GM19193 (cell line): ENCODE measurements around the gene LINC00237.
A peak's percentile ranks its signal among the peaks of the same experiment; 100 is the strongest.

Experiments used
- POLR2A ChIP-seq: IDR thresholded peaks from 4 replicates; pipeline ENCODE4 v1.6.1; 2011; ENCODE audit not compliant: insufficient read depth, insufficient read length; ENCODE audit errors: extremely low read depth

The LINC00237 gene

DNA sequence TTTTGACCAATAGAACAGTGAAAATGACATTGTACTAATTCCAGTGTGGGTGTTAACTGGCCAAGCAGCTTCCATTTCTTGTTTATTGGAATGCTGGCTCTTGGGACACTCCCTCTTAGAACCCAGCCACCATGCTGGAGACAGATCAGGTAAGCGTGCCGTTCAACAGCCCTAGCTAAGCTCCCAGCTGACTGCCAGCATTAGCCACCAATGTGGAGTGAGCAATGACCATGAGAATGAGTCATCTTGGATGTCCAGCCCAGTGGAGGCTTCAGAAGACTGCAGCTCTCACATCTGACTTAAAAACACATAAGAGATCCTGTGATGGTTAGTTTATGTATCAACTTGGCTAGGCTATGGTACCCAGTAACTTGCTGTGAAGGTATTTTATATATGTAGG lies 3.0 kb upstream of the LINC00237 start:
- TF ChIP-seq POLR2A: no peak

DNA sequence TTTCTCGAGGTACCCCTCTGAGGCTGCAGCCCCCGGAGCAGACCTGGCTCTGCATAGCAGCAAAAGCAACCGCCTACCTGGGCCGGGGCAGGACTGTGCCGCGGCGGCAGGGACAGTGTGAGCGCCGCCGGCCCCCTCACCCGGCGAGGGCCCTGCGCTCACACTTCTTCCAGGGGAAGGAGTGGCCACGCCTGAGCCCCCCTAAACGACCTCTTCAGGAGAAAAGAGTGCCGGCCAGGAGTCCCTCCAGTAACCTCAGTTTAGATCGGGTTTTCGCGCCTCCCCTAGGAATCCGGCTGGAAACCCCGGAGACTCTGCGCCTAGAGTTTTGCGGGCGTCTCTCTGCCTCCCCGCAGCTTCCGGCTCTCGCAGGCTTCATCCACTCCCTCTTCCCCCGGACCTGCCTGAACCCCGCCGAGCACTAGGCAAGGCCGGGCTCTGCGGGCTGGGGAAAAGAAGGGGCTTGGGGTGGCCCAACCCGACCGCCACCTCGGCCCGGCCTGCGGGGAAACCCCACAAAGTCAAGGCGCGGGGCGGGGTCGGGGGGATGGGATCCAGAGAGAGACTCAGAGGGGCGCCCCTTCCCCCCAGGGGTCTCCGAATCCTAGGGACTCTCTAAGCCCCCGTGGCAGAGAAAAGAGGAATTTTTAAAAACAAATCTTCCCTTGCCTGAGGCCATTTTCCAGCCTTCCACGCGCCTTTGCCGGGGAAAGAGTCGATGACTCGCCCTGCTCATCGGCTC lies 558 bp downstream of the LINC00237 start:
- TF ChIP-seq POLR2A: no peak

DNA sequence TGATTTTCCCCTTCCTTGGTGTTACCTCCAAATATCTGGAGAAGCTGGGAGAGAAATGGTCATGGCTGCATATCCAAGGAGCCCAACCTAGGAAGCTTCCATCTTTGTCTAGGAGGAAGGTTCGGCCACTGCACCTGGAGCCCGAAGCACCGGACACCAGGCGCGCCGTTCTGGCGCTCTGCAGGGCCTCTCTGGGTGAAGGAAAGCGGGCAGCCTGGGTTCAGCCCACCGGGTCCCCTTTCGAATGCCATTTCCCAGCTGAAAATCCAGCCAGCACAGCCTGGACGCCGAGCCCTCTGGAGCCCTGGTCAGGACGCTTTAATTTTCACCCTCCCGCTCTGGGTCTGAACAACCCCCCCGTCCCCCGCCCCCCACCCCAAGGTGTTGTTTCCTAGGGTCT lies 1.2 kb downstream of the LINC00237 start:
- TF ChIP-seq POLR2A: no peak

DNA sequence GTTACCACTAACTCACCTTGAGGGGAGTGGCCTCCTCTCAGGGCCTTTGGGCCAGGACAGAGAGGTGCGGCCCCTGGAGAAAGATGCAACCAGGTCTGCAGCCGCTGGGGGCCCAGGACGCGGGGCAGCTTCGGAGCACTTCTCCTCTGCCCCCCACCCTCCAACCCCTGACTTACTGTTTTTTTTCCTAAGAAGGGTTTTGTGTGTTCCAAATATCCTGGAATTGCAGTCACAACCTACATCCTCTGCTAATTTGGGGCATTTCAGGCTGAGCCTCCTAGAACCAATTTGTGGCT lies 1.7 kb downstream of the LINC00237 start:
- no peak for TF ChIP-seq POLR2A

DNA sequence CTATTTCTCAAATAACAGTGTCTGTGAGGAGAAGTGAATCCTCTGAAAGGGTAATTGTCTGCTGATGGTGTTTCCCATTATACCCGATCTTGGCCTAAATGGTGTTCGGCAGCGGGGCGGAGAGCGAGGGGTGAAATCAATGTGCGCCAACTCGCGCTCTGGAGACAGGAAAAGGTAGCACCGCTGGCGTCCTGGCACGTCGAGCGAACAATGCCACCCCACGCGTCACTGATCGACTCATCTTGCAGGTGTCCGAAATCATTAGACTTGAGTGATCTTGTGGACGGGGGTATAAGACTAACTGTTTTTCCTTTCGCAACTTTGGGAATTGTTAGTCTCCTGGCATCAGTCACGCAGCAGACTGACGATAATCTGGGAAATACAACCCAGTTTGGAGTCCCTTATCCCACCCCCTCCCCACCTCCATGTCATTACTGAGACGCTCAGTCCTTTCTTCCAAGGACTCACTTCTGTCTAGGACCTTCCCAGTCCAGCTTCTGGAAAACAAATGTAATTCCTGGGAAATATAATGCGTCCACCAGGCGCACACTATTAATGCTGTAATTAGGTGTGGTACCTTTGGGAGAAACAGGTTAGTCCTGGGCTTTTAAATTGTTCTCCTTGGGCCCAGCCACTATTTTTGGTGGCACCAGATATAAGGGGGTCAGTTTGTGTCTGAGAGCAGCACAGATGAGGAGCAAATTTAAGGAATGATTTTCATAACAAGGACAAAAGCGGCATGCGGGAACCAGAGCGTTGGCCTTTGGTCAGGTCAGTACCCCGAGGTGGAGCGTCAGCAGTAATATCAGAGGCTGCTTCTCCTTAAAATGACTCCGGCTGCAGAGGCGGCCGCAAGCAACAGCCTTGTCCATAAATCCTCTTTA lies 2.3 kb downstream of the LINC00237 start:
- no peak for TF ChIP-seq POLR2A

DNA sequence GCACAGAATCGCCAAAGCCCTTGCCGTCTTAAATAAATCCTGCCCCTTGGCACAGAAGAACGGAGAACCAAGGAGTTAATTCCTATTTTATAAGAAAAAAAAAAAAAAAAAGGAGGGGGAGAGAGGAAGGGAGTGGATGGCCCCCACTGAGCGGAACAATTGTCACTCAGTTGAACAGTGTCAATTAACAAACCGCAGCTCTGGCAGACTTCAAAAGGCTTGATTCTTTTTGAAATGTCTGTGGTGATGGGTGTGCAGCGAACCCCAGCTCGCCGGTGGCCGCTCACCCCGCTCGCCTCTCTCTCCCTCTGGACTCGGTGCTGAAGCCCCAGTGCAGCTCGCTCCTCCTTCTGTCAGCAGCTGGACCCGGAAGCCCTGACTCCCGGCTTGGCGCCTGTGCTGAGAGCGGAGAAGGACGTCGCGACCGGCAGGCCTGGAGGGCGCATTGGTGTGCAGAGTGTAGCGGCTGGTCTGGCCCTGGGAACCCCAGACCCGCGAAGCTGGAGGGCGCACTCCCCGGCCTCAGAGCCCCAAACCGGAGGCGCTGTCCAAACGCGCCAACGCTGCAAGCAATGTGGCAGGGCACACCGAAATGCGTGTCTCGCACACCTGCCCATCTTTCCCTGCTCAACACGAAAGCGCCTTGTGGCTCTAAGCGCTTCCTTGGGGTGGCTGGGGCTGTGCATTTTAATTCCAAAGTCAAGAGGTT lies 3.4 kb downstream of the LINC00237 start:
- TF ChIP-seq POLR2A: no peak

DNA sequence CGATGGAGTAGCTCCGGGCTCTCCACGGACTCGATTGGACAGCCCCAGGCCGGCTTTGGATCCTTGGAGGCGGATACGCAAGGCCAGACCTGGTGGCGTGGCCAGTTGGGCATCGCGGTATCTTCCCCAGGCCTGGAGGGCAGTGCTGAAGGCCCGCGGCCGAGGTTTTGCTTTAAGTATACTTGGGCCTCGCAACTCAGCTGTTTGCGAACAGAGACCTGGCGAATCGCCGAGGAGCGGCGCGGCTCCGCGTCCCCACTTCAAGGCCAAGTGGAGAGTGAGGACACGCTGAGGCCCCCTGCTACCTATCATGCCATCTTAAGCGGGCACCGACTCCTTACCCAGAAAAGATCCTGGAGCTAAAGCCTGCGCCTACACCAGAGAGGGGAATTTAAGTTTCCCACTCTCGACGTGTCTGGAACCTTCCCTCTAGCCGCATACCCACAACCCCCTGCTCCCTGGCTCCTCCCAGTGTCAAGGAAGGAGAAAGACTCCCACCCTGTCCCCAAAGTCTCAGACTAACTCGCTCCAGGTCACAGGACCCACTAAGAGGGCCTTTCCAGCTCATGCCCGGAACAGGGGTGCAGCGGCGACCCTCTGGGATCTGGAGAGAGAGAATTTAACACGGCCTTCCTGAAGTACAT lies 4.1 kb downstream of the LINC00237 start:
- TF ChIP-seq POLR2A: peak; percentile 8

DNA sequence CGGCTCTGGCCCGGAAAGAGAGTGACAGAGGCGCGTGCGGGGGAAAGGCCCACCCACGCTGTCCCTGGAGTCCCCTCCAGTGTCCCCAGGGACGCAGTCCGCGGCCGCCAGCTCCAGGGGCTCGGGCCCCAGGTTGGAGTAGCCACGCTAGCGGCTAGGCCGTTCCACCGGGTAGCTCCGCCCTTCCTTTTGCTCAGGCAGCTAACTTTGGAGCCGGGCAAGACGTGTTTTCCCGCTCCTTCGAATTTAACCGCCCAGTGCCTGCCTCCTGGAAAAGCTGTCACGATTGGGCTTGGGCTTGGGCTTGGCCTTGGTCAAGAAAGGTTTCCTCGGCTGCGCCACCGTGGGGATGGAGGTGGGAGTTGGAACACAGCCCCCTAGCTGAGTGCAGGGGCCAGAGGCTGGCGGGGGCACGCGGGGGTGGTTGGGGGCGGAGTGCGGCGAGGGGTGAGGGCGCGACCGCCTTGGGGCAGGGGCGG lies 4.7 kb downstream of the LINC00237 start:
- no peak for TF ChIP-seq POLR2A

DNA sequence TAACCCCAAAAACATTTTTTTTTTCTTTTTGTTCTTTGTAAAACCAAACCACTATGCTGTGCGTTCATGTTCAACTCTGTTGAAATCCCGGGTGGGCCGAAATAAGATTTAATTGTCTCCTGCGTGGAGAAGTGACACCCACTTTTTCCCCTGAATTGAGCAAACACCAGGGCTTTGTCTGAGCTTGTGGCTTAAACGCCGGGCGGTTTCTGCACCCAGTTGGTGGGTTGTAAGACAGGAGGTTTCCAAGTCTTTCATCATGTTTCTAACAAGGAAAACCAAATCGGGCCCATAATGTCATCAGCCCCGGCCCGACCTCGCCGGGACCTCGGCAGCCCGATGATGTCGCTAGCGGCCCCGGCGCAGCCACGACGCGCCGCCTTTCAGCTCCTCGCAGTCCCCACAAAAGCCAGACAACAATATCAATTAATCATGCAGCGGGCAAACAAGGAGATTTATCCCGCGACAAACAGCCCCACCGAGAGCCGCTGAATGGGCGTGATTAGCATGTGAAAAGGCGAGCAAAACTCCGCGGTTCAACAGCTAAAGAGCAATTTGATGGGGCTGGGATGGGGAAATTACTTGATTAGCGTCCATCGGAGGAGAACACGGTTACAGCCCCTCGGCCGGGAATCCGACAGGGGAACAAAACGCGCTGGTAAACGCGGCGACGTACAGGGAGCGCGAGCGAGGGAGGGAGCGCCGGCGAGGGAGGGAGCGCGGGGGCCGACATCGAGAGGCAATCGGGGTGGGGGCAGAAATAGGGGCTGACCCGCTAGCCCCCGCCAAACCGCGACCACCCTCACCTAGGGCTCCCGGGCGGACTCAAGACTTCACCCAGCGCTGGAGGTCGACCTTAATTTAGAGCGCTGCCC lies 5.3 kb downstream of the LINC00237 start:
- peak; percentile 21 for TF ChIP-seq POLR2A

DNA sequence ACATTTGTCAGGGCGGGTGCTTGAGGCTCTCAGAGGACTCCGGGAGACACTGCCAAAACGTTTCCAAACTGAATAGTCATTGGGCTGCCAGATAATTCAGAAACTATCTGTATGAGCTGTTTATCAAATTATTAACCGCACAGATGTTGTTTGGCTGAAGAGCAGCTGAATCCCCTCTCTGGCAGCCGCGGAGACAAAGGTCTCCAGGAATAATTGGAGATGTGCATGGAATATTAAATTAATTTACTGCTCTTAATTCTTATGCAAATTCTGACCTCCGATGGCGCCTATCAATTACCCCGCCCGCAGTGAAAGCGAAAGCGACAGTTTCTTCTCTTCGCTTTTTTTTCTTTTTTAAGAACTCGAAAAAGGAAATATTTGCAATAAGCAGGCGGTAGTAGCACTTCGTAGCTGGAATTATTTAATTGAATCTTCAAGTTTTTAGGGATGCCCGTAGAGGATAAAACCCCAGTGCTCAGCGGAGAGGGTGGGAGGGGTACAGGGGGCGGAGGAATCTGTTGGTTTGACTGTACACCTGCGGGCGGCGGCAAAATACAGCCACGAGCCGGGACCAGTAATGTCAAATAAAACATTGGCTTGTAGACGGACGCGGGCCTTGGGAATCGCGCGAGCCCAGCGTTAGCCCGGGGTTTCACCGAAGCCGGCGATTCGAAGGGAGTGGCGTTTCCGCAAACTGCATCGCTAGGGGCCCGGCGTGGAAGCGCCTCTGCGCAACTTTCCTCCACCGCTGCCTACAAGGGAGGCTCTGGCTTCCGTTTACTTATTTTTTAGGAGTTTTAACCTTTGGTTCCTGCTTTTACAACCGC lies 6.2 kb downstream of the LINC00237 start:
- TF ChIP-seq POLR2A: peak; percentile 43

DNA sequence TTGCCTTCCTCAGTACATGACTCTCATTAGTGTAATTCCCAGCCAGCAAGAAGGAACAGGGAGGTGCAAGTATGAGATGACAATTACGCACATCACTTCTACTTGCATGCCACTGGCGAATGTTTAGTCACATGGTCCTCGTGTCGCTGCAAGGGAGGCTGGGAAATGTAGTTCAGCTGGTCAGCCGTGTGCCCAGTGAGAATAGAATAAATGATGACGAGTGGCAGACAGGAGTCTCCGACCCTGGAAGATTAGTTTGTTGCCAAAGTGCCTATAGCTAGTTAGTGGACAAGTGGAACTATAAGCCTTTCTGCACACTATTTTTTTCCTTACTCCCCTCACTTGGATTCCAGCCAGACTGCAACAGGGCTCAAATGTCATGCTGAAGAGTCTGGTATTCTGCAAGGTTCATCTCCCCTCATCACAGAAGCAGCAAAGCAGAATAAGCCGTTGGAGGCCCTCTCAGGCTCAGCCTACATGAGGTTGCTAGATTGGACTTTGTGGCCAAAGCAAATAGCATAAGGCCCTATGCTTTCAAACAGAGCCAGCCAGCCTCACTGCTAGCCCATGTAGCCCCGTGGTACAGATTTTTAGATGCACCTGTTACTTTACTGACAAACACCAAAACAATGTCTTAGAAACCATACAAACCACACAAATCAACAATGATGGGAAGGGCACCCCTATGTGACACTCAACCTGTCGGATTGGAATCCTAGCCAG lies 9.7 kb downstream of the LINC00237 start:
- TF ChIP-seq POLR2A: no peak

DNA sequence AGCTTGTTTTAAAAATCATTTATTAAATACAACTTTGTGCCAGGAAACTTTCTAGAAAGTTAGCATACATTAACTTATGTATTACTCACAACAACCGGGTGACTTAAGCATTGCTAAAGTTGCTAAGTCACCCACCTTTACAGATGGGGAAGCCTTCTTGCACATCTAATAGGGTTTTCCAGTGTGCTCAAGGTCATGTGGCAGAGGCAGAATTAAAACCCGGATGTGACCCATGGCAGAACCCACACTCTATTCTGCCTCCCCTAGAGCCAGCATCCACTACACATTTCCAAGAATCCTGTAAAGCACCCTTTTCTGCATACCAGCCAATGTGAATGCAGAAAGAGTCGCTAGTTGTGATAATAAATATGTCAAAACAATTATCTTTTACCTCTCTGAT lies 13.4 kb downstream of the LINC00237 start:
- no peak for TF ChIP-seq POLR2A

DNA sequence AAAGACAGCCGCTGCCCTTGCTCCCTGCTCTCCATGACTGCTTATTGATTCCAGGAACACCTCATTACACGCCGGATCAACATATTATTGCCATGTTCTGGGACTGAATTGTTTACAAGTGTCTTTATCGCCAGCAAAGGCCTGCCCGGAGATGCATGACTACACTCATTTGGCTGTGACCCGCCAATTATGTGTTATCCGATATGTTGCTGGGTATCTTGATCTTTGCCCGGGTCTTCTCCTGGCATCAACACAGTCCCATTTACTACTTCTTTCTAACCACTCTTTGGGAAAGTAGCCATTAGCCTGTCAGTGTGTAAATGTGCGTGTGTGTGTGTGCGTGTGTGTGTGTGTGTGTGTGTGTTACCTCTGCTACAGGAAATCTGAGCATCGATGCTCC lies 15.4 kb downstream of the LINC00237 start:
- TF ChIP-seq POLR2A: no peak
